Fibroblast of lung (primary cell): ENCODE results near the gene MKX. TPM values are rescaled to one million over a fixed set of nuclear protein-coding genes. Genes with fewer than 3 reads are reported as not detected.

Experiments used
- DNase-seq, 2 donors: peaks; one replicate each; pipeline versions ENCODE4 v3.0.0 to v3.0.0-alpha.2; 2010; ENCODE audit warnings: low read depth in 2 of 2
- H2AFZ ChIP-seq: 2 replicates; pipeline ENCODE4 v1.5.1; 2012; ENCODE audit warnings: low read length, control low read depth, inconsistent platforms
- H3K27ac ChIP-seq: 2 replicates; pipeline ENCODE4 v1.5.1; 2011; ENCODE audit warnings: low read length, control low read depth; ENCODE audit not compliant: insufficient read depth
- H3K27me3 ChIP-seq: 2 replicates; pipeline ENCODE4 v1.5.1; 2011; ENCODE audit warnings: mild to moderate bottlenecking, low read length; ENCODE audit not compliant: control insufficient read depth, insufficient read depth
- H3K36me3 ChIP-seq: 2 replicates; pipeline ENCODE4 v1.5.1; 2011; ENCODE audit warnings: low read length; ENCODE audit not compliant: control insufficient read depth, insufficient read depth
- H3K4me1 ChIP-seq: 2 replicates; pipeline ENCODE4 v1.5.1; 2011; ENCODE audit warnings: low read length; ENCODE audit not compliant: control insufficient read depth, insufficient read depth; ENCODE audit errors: extremely low read depth
- H3K4me2 ChIP-seq: 2 replicates; pipeline ENCODE4 v1.5.1; 2011; ENCODE audit warnings: low read length, control low read depth; ENCODE audit not compliant: insufficient read depth; ENCODE audit errors: extremely low read depth
- H3K4me3 ChIP-seq, 4 experiments: fragments of 200-600 bp in 1 of 4; sonication (generic) in 1 of 4; replicated peaks in 1 of 4; 2 replicates each; pipeline ENCODE4 v1.5.1; 2011 to 2016; ENCODE audit warnings: low read length in 4 of 4, low read depth in 3 of 4, mild to moderate bottlenecking in 3 of 4, control low read depth in 2 of 4, inconsistent platforms in 1 of 4, mixed read lengths in 1 of 4; ENCODE audit not compliant: insufficient read depth in 1 of 4; ENCODE audit errors: control extremely low read depth in 1 of 4
- H3K79me2 ChIP-seq: 2 replicates; pipeline ENCODE4 v1.5.1; 2012; ENCODE audit warnings: mild to moderate bottlenecking, low read length, inconsistent platforms; ENCODE audit not compliant: control insufficient read depth, insufficient read depth
- H3K9ac ChIP-seq: 2 replicates; pipeline ENCODE4 v1.5.1; 2011; ENCODE audit warnings: mild to moderate bottlenecking, low read length, control low read depth; ENCODE audit not compliant: insufficient read depth
- H3K9me3 ChIP-seq: 2 replicates; pipeline ENCODE4 v1.5.1; 2012; ENCODE audit warnings: low read depth, low read length; ENCODE audit not compliant: control insufficient read depth, insufficient read depth
- H4K20me1 ChIP-seq: 2 replicates; pipeline ENCODE4 v1.5.1; 2011; ENCODE audit warnings: low read length; ENCODE audit not compliant: control insufficient read depth, insufficient read depth; ENCODE audit errors: extremely low read depth
- EZH2 ChIP-seq: IDR thresholded peaks from 2 replicates; pipeline ENCODE4 v1.5.1; 2012; ENCODE audit warnings: low read length, control low read depth, mild to moderate bottlenecking; ENCODE audit errors: missing control alignments
- polyA plus RNA-seq, 2 donors: library from polyadenylated mRNA; depleted of rRNA in 1 of 2; stranded (reverse) in 1 of 2; unstranded in 1 of 2; fragments of >200 nt; gene quantifications; 2 replicates each; pipeline ENCODE4 v1.2.1, GENCODE V29; 2011 to 2012; ENCODE audit warnings: missing spikeins in 1 of 2
- total RNA-seq: library from RNA; depleted of rRNA; stranded (reverse); fragments of >200 nt; gene quantifications from 2 replicates; pipeline ENCODE4 v1.2.1, GENCODE V29; 2014
- TF ChIP-seq, protein P1 (sequence below), 2 donors: IDR thresholded peaks in 1 of 2; conservative IDR thresholded peaks in 1 of 2; 1 replicate in 1 of 2; 2 replicates in 1 of 2; pipeline ENCODE4 v1.5.1; 2011 to 2012; ENCODE audit warnings: low read length in 2 of 2, control low read depth in 1 of 2, inconsistent platforms in 1 of 2, low read depth in 1 of 2, mild to moderate bottlenecking in 1 of 2

Gene MKX
- total and polyA plus RNA-seq, 2 donors (not counting 1 experiment from before 2014, with no cell fraction given), result 2.2 to 15.0 TPM

DNA sequence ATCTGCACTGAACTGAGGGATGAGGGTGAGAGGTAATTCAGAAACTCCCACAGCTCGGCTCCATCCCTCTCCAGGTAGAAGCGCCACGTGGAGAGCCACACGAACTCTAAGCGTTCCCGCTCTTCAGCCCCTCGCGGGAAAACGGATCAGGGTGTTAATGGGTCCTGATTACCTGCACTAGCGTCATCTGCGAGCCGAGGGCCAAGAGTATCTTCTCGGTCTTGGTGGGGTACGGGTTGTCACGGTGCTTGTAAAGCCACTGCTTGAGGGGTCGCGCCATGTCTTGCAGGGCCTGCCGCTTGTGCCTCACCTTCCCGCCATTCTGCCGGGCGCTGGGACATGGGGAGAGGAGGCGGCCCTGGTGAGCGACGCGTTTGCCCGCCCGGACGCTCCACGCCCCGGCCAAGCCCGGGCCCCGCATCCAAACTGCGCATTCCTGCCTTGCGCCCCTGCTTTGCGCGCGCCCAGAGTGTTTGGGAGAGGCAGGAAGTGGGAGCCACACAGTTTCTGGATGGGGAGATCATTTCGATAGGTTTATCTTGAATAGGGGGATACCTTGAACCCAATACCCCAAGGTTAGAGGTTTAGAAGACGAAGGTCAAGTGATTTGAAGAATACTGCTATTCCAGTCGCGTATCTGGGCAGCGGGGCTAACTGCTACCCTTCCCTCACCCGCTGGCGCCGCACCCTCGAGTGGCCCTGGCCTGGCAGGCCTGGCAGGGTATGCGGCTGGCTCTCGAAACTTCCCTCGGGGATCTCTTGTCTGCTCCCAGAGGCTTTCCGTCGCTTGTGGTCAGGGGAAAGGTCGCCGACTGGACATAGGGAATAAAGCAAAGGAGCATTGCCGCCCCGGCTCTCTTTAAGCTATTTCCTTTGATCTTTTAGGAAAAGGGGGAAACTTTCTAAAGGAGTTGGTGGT lies 4.2 kb downstream of the MKX start:
- no peak for TF ChIP-seq EZH2
- TF ChIP-seq, protein P1, sequence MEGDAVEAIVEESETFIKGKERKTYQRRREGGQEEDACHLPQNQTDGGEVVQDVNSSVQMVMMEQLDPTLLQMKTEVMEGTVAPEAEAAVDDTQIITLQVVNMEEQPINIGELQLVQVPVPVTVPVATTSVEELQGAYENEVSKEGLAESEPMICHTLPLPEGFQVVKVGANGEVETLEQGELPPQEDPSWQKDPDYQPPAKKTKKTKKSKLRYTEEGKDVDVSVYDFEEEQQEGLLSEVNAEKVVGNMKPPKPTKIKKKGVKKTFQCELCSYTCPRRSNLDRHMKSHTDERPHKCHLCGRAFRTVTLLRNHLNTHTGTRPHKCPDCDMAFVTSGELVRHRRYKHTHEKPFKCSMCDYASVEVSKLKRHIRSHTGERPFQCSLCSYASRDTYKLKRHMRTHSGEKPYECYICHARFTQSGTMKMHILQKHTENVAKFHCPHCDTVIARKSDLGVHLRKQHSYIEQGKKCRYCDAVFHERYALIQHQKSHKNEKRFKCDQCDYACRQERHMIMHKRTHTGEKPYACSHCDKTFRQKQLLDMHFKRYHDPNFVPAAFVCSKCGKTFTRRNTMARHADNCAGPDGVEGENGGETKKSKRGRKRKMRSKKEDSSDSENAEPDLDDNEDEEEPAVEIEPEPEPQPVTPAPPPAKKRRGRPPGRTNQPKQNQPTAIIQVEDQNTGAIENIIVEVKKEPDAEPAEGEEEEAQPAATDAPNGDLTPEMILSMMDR (conservative IDR thresholded peaks at IDR 0.05 in 1 of 2, IDR thresholded peaks at IDR 0.05 in 1 of 2; ENCODE audit: low read depth in 1 of 2, low read length in 2 of 2), result no peak
- Histone ChIP-seq H3K4me2 (peak overlapping the region; percentile 52), H3K9ac (no peak overlapping the region), H3K79me2 (no peaks in the 10 kb centered on the region), H3K27me3 (peaks cover 42% of the 10 kb centered on the region), H3K36me3 (no peaks in the 10 kb centered on the region), H3K4me3 (peak overlapping the region in 2 of 4 experiments; percentile 39 to 61), H3K9me3 (no peaks in the 10 kb centered on the region), H2AFZ (no peak overlapping the region), H4K20me1 (no peaks in the 10 kb centered on the region), H3K27ac (no peak overlapping the region), H3K4me1 (no peaks in the 10 kb centered on the region)
- DNase-seq, result no peak

DNA sequence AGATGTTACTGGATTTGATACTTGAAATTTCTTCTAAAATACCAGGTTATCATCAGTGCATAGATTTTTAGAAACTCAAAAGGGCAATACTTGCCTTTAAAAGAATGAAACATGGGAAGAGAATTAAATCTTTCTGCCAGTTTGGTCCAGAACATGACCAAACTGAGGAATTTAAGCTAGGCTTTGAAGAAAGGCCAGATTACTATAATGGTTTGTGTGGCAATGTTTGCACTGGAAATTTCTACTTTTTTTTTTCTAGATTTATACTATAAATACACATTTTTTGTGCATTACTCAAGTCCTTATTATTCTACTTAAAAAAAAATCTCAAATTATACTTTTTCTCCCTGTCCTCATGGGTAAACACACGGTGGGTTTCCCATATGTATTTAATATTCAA lies 9.2 kb downstream of the MKX start:
- Histone ChIP-seq H3K27ac (no peak overlapping the region), H3K36me3 (no peaks in the 10 kb centered on the region), H3K4me1 (no peaks in the 10 kb centered on the region), H3K79me2 (no peaks in the 10 kb centered on the region), H3K9ac (no peak overlapping the region), H3K27me3 (peaks cover 6% of the 10 kb centered on the region), H3K4me3 (no peak overlapping the region), H3K9me3 (no peaks in the 10 kb centered on the region), H3K4me2 (no peak overlapping the region), H4K20me1 (no peaks in the 10 kb centered on the region), H2AFZ (no peak overlapping the region)
- no peak for DNase-seq
- TF ChIP-seq, protein P1 (conservative IDR thresholded peaks at IDR 0.05 in 1 of 2, IDR thresholded peaks at IDR 0.05 in 1 of 2; ENCODE audit: low read depth in 1 of 2, low read length in 2 of 2), result no peak
- no peak for TF ChIP-seq EZH2

DNA sequence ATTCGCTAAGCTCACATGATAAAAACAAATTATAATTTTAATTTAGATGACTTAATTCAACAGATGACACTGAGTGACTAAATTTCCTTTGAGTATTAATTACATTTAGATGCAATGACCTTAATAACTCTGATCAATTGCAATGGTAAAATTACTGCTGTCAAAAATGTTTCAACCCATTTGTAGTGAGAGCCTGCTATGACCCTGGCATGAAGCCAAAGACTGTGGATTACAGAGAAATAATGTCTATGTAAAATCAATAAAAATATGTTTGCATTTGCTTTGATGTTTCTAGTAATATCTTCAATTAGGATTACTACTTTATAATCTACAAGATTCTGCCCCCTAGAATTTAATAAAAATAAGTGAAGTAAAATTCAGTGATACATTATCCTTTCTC lies 15.6 kb downstream of the MKX start:
- Histone ChIP-seq H2AFZ (no peak overlapping the region), H4K20me1 (no peaks in the 10 kb centered on the region), H3K36me3 (no peaks in the 10 kb centered on the region), H3K9ac (no peak overlapping the region), H3K27me3 (no peaks in the 10 kb centered on the region), H3K4me3 (no peak overlapping the region), H3K4me1 (no peaks in the 10 kb centered on the region), H3K4me2 (no peak overlapping the region), H3K9me3 (no peaks in the 10 kb centered on the region), H3K27ac (no peak overlapping the region), H3K79me2 (no peaks in the 10 kb centered on the region)
- TF ChIP-seq EZH2, result no peak
- TF ChIP-seq, protein P1 (conservative IDR thresholded peaks at IDR 0.05 in 1 of 2, IDR thresholded peaks at IDR 0.05 in 1 of 2; ENCODE audit: low read depth in 1 of 2, low read length in 2 of 2), result no peak
- DNase-seq, result no peak
